ENCODE results near the gene BANP. TPM values are rescaled to one million over a fixed set of nuclear protein-coding genes. Genes with fewer than 3 reads are reported as not detected.

The BANP gene
- total RNA-seq, 2 donors from 2014 or later = 35.8 to 39.8 TPM

GRCh38 chr16:88060524-88061219 is 109.4 kb downstream of the BANP start:
- Mint-ChIP-seq H3K4me1 (ENCODE audit: low read depth) (no peaks in the 10 kb centered on the region), H3K4me3 (no peak overlapping the region), H3K36me3 (ENCODE audit: insufficient read depth in 2 of 2) (no peaks in the 10 kb centered on the region), H3K27ac (no peak overlapping the region), H3K9me3 (no peaks in the 10 kb centered on the region), H3K27me3 (ENCODE audit: low read depth) (no peaks in the 10 kb centered on the region)
- DNase-seq (no peak), ATAC-seq (replicated peaks in 1 of 2) (no peak)

GRCh38 chr16:88061346-88062110 is 110.3 kb downstream of the BANP start:
- no peaks in the 10 kb centered on the region for H3K36me3 Mint-ChIP-seq (ENCODE audit: insufficient read depth in 2 of 2)
- no peak for ATAC-seq (replicated peaks in 1 of 2)
- no peaks in the 10 kb centered on the region for H3K4me1 Mint-ChIP-seq (ENCODE audit: low read depth)
- H3K4me3 Mint-ChIP-seq = no peak overlapping the region
- H3K27me3 Mint-ChIP-seq (ENCODE audit: low read depth) = no peaks in the 10 kb centered on the region
- H3K27ac Mint-ChIP-seq = no peak overlapping the region
- no peaks in the 10 kb centered on the region for H3K9me3 Mint-ChIP-seq
- DNase-seq = no peak

- H3K4me3 Mint-ChIP-seq = no peak overlapping the region
- H3K27ac Mint-ChIP-seq = no peak overlapping the region
- H3K4me1 Mint-ChIP-seq (ENCODE audit: low read depth) = no peaks in the 10 kb centered on the region
- DNase-seq (no peak), ATAC-seq (replicated peaks in 1 of 2) (no peak)
- no peaks in the 10 kb centered on the region for H3K9me3 Mint-ChIP-seq
- no peaks in the 10 kb centered on the region for H3K27me3 Mint-ChIP-seq (ENCODE audit: low read depth)
- no peaks in the 10 kb centered on the region for H3K36me3 Mint-ChIP-seq (ENCODE audit: insufficient read depth in 2 of 2)
These were observed 111.3 kb downstream of the BANP start for GRCh38 chr16:88062341-88063210.

- H3K27me3 Mint-ChIP-seq (ENCODE audit: low read depth) = no peaks in the 10 kb centered on the region
- ATAC-seq (replicated peaks in 1 of 2) (no peak), DNase-seq (no peak)
- no peaks in the 10 kb centered on the region for H3K4me1 Mint-ChIP-seq (ENCODE audit: low read depth)
- H3K4me3 Mint-ChIP-seq = no peak overlapping the region
- no peaks in the 10 kb centered on the region for H3K9me3 Mint-ChIP-seq
- no peaks in the 10 kb centered on the region for H3K36me3 Mint-ChIP-seq (ENCODE audit: insufficient read depth in 2 of 2)
- H3K27ac Mint-ChIP-seq = no peak overlapping the region
These were observed 112.1 kb downstream of the BANP start for GRCh38 chr16:88063211-88063773.

- H3K9me3 Mint-ChIP-seq = no peaks in the 10 kb centered on the region
- H3K36me3 Mint-ChIP-seq (ENCODE audit: insufficient read depth in 2 of 2) = no peaks in the 10 kb centered on the region
- no peak overlapping the region for H3K27ac Mint-ChIP-seq
- ATAC-seq (replicated peaks in 1 of 2) (no peak), DNase-seq (no peak)
- H3K27me3 Mint-ChIP-seq (ENCODE audit: low read depth) = no peaks in the 10 kb centered on the region
- no peaks in the 10 kb centered on the region for H3K4me1 Mint-ChIP-seq (ENCODE audit: low read depth)
- no peak overlapping the region for H3K4me3 Mint-ChIP-seq
These were observed 113.0 kb downstream of the BANP start for GRCh38 chr16:88064011-88064888.

GRCh38 chr16:88064889-88065746 is 113.9 kb downstream of the BANP start:
- DNase-seq (no peak), ATAC-seq (replicated peaks in 1 of 2) (no peak)
- no peaks in the 10 kb centered on the region for H3K9me3 Mint-ChIP-seq
- no peaks in the 10 kb centered on the region for H3K27me3 Mint-ChIP-seq (ENCODE audit: low read depth)
- no peak overlapping the region for H3K27ac Mint-ChIP-seq
- H3K4me1 Mint-ChIP-seq (ENCODE audit: low read depth) = no peaks in the 10 kb centered on the region
- H3K4me3 Mint-ChIP-seq = no peak overlapping the region
- no peaks in the 10 kb centered on the region for H3K36me3 Mint-ChIP-seq (ENCODE audit: insufficient read depth in 2 of 2)

- H3K27me3 Mint-ChIP-seq (ENCODE audit: low read depth) = no peaks in the 10 kb centered on the region
These were observed 114.5 kb downstream of the BANP start for GRCh38 chr16:88065747-88066142.

GRCh38 chr16:88066234-88066633 is 115.0 kb downstream of the BANP start:
- Mint-ChIP-seq H3K9me3 (no peaks in the 10 kb centered on the region), H3K4me3 (no peak overlapping the region), H3K36me3 (ENCODE audit: insufficient read depth in 2 of 2) (no peaks in the 10 kb centered on the region), H3K27me3 (ENCODE audit: low read depth) (no peaks in the 10 kb centered on the region), H3K27ac (no peak overlapping the region), H3K4me1 (ENCODE audit: low read depth) (no peaks in the 10 kb centered on the region)
- ATAC-seq (replicated peaks in 1 of 2) (no peak), DNase-seq (no peak)

More at GRCh38 chr16:88065747-88066142, 114.5 kb downstream of the BANP start:
- no peaks in the 10 kb centered on the region for H3K9me3 Mint-ChIP-seq
- DNase-seq = no peak
- no peak overlapping the region for H3K4me3 Mint-ChIP-seq
- H3K4me1 Mint-ChIP-seq (ENCODE audit: low read depth) = no peaks in the 10 kb centered on the region
- no peak overlapping the region for H3K27ac Mint-ChIP-seq
- H3K36me3 Mint-ChIP-seq (ENCODE audit: insufficient read depth in 2 of 2) = no peaks in the 10 kb centered on the region
- ATAC-seq (replicated peaks in 1 of 2) = no peak

GRCh38 chr16:88066680-88067529 is 115.7 kb downstream of the BANP start:
- H3K9me3 Mint-ChIP-seq = no peaks in the 10 kb centered on the region
- H3K36me3 Mint-ChIP-seq (ENCODE audit: insufficient read depth in 2 of 2) = no peaks in the 10 kb centered on the region
- H3K27ac Mint-ChIP-seq = no peak overlapping the region
- DNase-seq = no peak
- ATAC-seq (replicated peaks in 1 of 2) = no peak
- no peak overlapping the region for H3K4me3 Mint-ChIP-seq
- no peaks in the 10 kb centered on the region for H3K27me3 Mint-ChIP-seq (ENCODE audit: low read depth)
- H3K4me1 Mint-ChIP-seq (ENCODE audit: low read depth) = no peaks in the 10 kb centered on the region

- Mint-ChIP-seq H3K4me3 (no peak overlapping the region), H3K27ac (no peak overlapping the region), H3K27me3 (ENCODE audit: low read depth) (no peaks in the 10 kb centered on the region), H3K9me3 (no peaks in the 10 kb centered on the region), H3K36me3 (ENCODE audit: insufficient read depth in 2 of 2) (no peaks in the 10 kb centered on the region), H3K4me1 (ENCODE audit: low read depth) (no peaks in the 10 kb centered on the region)
- ATAC-seq (replicated peaks in 1 of 2) = no peak
- no peak for DNase-seq
These were observed 116.5 kb downstream of the BANP start for GRCh38 chr16:88067530-88068411.
